Fibroblast of lung (primary cell): ENCODE measurements around the gene SEMA5A.

ENCODE experiments used
- CTCF ChIP-seq, 2 donors: IDR thresholded peaks in 1 of 2; conservative IDR thresholded peaks in 1 of 2; 1 replicate in 1 of 2; 2 replicates in 1 of 2; pipeline ENCODE4 v1.5.1; 2011 to 2012; ENCODE audit warnings: low read length in 2 of 2, control low read depth in 1 of 2, inconsistent platforms in 1 of 2, low read depth in 1 of 2, mild to moderate bottlenecking in 1 of 2
- EZH2 ChIP-seq: IDR thresholded peaks from 2 replicates; pipeline ENCODE4 v1.5.1; 2012; ENCODE audit warnings: low read length, control low read depth, mild to moderate bottlenecking; ENCODE audit errors: missing control alignments

- no peak for TF ChIP-seq CTCF (conservative IDR thresholded peaks at IDR 0.05 in 1 of 2, IDR thresholded peaks at IDR 0.05 in 1 of 2; ENCODE audit: low read depth in 1 of 2, low read length in 2 of 2)
- TF ChIP-seq EZH2, result no peak
Observed at GRCh38 chr5:9376363-9377117, 169.3 kb downstream of the SEMA5A start.
